ENCODE results near the gene TTI1. TPM values are rescaled to one million over a fixed set of nuclear protein-coding genes. Genes with fewer than 3 reads are reported as not detected.

The TTI1 gene
- total and polyA plus RNA-seq, 2 of the 13 experiments (the other 11 are each of a cell fraction or from before 2014, with no cell fraction given): 22.9 to 39.8 TPM

DNA sequence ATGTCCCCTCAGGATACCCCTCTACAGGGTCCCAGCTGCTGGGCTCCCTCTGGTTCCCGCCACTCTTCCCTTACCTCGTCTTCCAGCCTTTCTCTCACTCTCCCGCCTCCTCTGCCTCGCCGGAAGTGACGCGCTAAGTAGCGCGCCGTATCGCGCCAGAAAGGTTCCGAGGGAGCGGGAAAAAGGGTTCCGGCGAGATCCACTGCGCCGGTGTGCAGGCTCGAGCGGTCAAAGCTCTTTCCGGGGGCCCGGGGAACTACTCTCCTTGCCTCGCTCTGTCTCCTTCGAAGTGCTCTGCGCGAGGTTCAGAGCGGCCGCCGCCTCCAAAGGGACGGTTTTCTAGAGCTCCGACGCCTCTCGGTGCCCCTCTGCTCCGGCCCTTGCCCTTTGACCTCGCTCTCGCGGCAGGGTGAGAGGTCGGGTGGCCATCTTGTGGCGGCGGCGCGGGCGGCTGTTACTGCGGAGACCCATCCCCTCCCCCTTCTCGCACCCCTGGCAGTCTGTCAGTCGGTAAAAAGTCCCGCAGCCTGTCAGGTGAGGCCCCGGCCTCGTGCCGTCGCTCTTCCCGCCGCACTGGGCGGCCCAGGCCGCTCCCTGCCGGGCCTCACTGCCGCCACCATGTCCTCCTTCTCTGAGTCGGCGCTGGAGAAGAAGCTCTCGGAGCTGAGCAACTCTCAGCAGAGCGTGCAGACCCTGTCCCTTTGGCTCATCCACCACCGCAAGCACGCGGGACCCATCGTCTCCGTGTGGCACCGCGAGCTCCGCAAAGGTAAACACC, at the start of gene TTI1, which contains the start of gene RPRD1B (continued):
- TF ChIP-seq, protein P1, sequence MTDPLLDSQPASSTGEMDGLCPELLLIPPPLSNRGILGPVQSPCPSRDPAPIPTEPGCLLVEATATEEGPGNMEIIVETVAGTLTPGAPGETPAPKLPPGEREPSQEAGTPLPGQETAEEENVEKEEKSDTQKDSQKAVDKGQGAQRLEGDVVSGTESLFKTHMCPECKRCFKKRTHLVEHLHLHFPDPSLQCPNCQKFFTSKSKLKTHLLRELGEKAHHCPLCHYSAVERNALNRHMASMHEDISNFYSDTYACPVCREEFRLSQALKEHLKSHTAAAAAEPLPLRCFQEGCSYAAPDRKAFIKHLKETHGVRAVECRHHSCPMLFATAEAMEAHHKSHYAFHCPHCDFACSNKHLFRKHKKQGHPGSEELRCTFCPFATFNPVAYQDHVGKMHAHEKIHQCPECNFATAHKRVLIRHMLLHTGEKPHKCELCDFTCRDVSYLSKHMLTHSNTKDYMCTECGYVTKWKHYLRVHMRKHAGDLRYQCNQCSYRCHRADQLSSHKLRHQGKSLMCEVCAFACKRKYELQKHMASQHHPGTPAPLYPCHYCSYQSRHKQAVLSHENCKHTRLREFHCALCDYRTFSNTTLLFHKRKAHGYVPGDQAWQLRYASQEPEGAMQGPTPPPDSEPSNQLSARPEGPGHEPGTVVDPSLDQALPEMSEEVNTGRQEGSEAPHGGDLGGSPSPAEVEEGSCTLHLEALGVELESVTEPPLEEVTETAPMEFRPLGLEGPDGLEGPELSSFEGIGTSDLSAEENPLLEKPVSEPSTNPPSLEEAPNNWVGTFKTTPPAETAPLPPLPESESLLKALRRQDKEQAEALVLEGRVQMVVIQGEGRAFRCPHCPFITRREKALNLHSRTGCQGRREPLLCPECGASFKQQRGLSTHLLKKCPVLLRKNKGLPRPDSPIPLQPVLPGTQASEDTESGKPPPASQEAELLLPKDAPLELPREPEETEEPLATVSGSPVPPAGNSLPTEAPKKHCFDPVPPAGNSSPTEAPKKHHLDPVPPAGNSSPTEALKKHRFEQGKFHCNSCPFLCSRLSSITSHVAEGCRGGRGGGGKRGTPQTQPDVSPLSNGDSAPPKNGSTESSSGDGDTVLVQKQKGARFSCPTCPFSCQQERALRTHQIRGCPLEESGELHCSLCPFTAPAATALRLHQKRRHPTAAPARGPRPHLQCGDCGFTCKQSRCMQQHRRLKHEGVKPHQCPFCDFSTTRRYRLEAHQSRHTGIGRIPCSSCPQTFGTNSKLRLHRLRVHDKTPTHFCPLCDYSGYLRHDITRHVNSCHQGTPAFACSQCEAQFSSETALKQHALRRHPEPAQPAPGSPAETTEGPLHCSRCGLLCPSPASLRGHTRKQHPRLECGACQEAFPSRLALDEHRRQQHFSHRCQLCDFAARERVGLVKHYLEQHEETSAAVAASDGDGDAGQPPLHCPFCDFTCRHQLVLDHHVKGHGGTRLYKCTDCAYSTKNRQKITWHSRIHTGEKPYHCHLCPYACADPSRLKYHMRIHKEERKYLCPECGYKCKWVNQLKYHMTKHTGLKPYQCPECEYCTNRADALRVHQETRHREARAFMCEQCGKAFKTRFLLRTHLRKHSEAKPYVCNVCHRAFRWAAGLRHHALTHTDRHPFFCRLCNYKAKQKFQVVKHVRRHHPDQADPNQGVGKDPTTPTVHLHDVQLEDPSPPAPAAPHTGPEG (CRISPR knock-in tag; IDR thresholded peaks at IDR 0.05): peak; percentile 88
- peak; percentile 29; the same call in 1 of the 2 replicates for TF ChIP-seq ZNF577 (CRISPR knock-in tag; IDR thresholded peaks at IDR 0.05; ENCODE audit: borderline replicate concordance, low read depth)
- TF ChIP-seq GTF3A (CRISPR knock-in tag; conservative IDR thresholded peaks at IDR 0.05): peak; percentile 75
- peak; percentile 40; the same call in 1 of the 2 replicates for TF ChIP-seq ZBTB21 (CRISPR knock-in tag; IDR thresholded peaks at IDR 0.05)
- TF ChIP-seq FOSL2 (CRISPR knock-in tag; IDR thresholded peaks at IDR 0.05): peak; percentile 70
- TF ChIP-seq ZNF230 (CRISPR knock-in tag; IDR thresholded peaks at IDR 0.05): peak; percentile 87
- TF ChIP-seq, protein P2, sequence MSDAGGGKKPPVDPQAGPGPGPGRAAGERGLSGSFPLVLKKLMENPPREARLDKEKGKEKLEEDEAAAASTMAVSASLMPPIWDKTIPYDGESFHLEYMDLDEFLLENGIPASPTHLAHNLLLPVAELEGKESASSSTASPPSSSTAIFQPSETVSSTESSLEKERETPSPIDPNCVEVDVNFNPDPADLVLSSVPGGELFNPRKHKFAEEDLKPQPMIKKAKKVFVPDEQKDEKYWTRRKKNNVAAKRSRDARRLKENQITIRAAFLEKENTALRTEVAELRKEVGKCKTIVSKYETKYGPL (CRISPR knock-in tag; IDR thresholded peaks at IDR 0.05): no peak
- no peak for TF ChIP-seq ZNF496 (CRISPR knock-in tag; IDR thresholded peaks at IDR 0.05; ENCODE audit: insufficient replicate concordance)
- TF ChIP-seq ZHX2 (IDR thresholded peaks at IDR 0.05; ENCODE audit: low read depth): peak; percentile 96
- peak; percentile 26; the same call in 1 of the 2 replicates for TF ChIP-seq ZHX2 (CRISPR knock-in tag; IDR thresholded peaks at IDR 0.05; ENCODE audit: borderline replicate concordance)
- peak; percentile 87; the same call in 1 of the 2 replicates for TF ChIP-seq ZNF343 (CRISPR knock-in tag; IDR thresholded peaks at IDR 0.05)
- peak; percentile 98 for TF ChIP-seq E2F5 (CRISPR knock-in tag; conservative IDR thresholded peaks at IDR 0.05)
- TF ChIP-seq, protein P3, sequence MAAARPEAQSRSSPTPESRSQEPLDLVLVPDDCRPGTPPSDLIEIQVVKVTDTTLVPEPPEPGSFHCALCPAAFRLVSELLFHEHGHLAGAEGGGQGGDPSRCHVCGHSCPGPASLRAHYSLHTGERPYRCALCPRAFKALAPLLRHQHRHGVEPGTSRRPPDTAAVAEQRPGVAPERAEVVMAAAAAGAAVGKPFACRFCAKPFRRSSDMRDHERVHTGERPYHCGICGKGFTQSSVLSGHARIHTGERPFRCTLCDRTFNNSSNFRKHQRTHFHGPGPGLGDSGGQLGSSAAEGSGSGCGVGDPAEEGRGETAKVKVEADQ (CRISPR knock-in tag; IDR thresholded peaks at IDR 0.05; ENCODE audit: borderline replicate concordance): peak; percentile 95

Measured in HepG2 (cell line).